Erythroblast (primary cell): Measurements from ENCODE around the gene TYMS.

ENCODE experiments used
- GATA1 ChIP-seq: IDR thresholded peaks from 2 replicates; pipeline ENCODE4 v1.6.1; 2011; ENCODE audit warnings: low read depth, mild to moderate bottlenecking, control low read depth, low read length, moderate library complexity
- POLR2A ChIP-seq: IDR thresholded peaks from 2 replicates; pipeline ENCODE4 v1.6.1; 2011; ENCODE audit warnings: mild to moderate bottlenecking, low read length

DNA sequence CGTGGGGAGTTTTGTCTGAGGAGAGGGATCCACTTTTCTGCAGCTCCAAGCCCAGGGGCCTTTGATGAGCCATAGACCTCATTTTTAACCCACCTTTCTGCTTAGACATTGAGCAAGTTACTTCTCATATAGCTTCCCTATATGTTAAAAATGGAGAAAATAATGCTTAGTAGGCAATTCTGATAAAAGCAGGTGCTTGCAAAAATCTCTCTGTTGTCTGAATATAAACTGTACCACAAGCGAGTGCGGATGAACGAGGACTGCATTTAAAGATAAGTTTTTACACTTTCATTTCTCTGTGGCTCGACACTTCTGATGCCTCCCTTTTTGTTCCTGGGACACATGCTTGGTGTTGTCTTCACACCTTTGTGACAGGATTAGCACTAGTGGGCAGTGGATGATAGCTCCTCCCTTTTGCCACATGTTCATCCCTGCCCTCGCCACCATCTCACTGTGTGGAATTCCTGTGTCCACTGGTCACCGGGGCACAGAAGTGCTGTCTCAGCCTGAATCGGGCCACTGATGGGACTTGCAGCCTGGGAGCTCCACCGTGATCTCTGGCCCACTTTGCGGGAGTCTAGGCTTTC is 1.6 kb downstream of the TYMS start:
- TF ChIP-seq POLR2A (no peak), GATA1 (no peak)
